Measurements from ENCODE around the gene AK8.

GRCh38 chr9:132698989-132699388, 179.1 kb downstream of the AK8 start:
- TF ChIP-seq CTCF (IDR thresholded peaks at IDR 0.05) (no peak), EP300 (IDR thresholded peaks at IDR 0.05) (peak in 1 of 4 donors; percentile 42)
